H1 (cell line): ENCODE measurements around the gene C3orf49. TPM values are rescaled to one million over a fixed set of nuclear protein-coding genes. Genes with fewer than 3 reads are reported as not detected.

ENCODE experiments used
- CTCF ChIA-PET: fragments of 300-600 bp; sonication (Branson Sonifier 250); formaldehyde crosslinking; loops from one replicate; lab custom pipeline; 2021; ENCODE audit not compliant: partially characterized antibody; lab: Charles Lee
- POLR2A ChIA-PET: fragments of 300-600 bp; sonication (Branson Sonifier 250); formaldehyde crosslinking; loops from one replicate; lab custom pipeline; 2021; ENCODE audit warnings: inconsistent platforms; ENCODE audit not compliant: partially characterized antibody; lab: Charles Lee
- DNase-seq, 2 experiments: peaks; one replicate each; pipeline versions ENCODE4 v3.0.0 to v3.0.0-alpha.2; 2010 to 2022; ENCODE audit warnings: low spot score in 2 of 2, low read depth in 1 of 2, mixed read lengths in 1 of 2
- FAIRE-seq: peaks from 2 replicates; lab custom pipeline; 2011; peaks lifted over from hg19 to GRCh38; lab: Jason Lieb, UNC
- H2AFZ ChIP-seq: 2 replicates; pipeline ENCODE4 v1.8.1; 2012; ENCODE audit warnings: low read length, inconsistent platforms
- H2AK5ac ChIP-seq: 2 replicates; pipeline ENCODE4 v1.6.1; 2013; ENCODE audit warnings: low read depth, low read length
- H2BK120ac ChIP-seq: replicated peaks from 2 replicates; pipeline ENCODE3; 2013; ENCODE audit warnings: low read depth, low read length, inconsistent platforms
- H2BK12ac ChIP-seq: 2 replicates; pipeline ENCODE4 v1.6.1; 2013; ENCODE audit warnings: low read depth, low read length
- H2BK15ac ChIP-seq: 2 replicates; pipeline ENCODE4 v1.6.1; 2013; ENCODE audit warnings: low read length
- H2BK20ac ChIP-seq: 2 replicates; pipeline ENCODE4 v1.6.1; 2013; ENCODE audit warnings: low read length
- H2BK5ac ChIP-seq: 2 replicates; pipeline ENCODE4 v1.6.1; 2013; ENCODE audit warnings: low read depth, low read length
- H3K14ac ChIP-seq: 2 replicates; pipeline ENCODE4 v1.6.1; 2013; ENCODE audit warnings: inconsistent platforms; ENCODE audit not compliant: insufficient read length
- H3K18ac ChIP-seq: 2 replicates; pipeline ENCODE4 v1.6.1; 2013; ENCODE audit warnings: low read length; ENCODE audit errors: extremely low read depth
- H3K23ac ChIP-seq: 2 replicates; pipeline ENCODE4 v1.6.1; 2013; ENCODE audit warnings: inconsistent platforms; ENCODE audit not compliant: insufficient read length
- H3K23me2 ChIP-seq: 2 replicates; pipeline ENCODE4 v1.6.1; 2013; ENCODE audit warnings: low read depth, low read length
- H3K27ac ChIP-seq: 2 replicates; pipeline ENCODE4 v1.6.1; 2011; ENCODE audit warnings: low read depth, low read length, inconsistent platforms
- H3K27me3 ChIP-seq, 4 experiments: replicated peaks in 1 of 4; 1 replicate in 1 of 4; 2 replicates in 3 of 4; pipeline versions ENCODE4 v1.6.1 to v1.8.1; 2011 to 2013; ENCODE audit warnings: low read length in 3 of 4, mild to moderate bottlenecking in 3 of 4, inconsistent platforms in 2 of 4, mixed read lengths in 2 of 4, moderate library complexity in 1 of 4; ENCODE audit not compliant: control insufficient read depth in 3 of 4, insufficient read depth in 3 of 4; ENCODE audit errors: extremely low read depth in 1 of 4
- H3K36me3 ChIP-seq, 4 experiments: 2 replicates each; pipeline versions ENCODE4 v1.6.1 to v1.8.1; 2011 to 2013; ENCODE audit warnings: mild to moderate bottlenecking in 4 of 4, low read length in 3 of 4, moderate library complexity in 2 of 4, control low read depth in 1 of 4, inconsistent platforms in 1 of 4; ENCODE audit not compliant: insufficient read depth in 4 of 4, control insufficient read depth in 2 of 4
- H3K4ac ChIP-seq: replicated peaks from 2 replicates; pipeline ENCODE3; 2013; ENCODE audit warnings: low read length, low read depth, mixed read lengths, inconsistent platforms; ENCODE audit not compliant: insufficient read length
- H3K4me1 ChIP-seq, 4 experiments: replicated peaks in 1 of 4; 1 replicate in 1 of 4; 2 replicates in 3 of 4; pipeline versions ENCODE4 v1.6.1 to v1.8.1; 2011 to 2013; ENCODE audit warnings: low read length in 3 of 4, inconsistent platforms in 2 of 4, mixed read lengths in 1 of 4; ENCODE audit not compliant: insufficient read depth in 4 of 4, control insufficient read depth in 3 of 4
- H3K4me2 ChIP-seq, 2 experiments: 2 replicates each; pipeline versions ENCODE4 v1.6.1 to v1.8.1; 2011 to 2013; ENCODE audit warnings: low read depth in 2 of 2, low read length in 2 of 2, control low read depth in 1 of 2, inconsistent platforms in 1 of 2, mild to moderate bottlenecking in 1 of 2; ENCODE audit not compliant: insufficient read depth in 1 of 2
- H3K4me3 ChIP-seq, 4 experiments: fragments of 200-600, 300-600 bp in 1 of 4; sonication (generic), shearing (Covaris generic), sonication (Bioruptor Twin) in 1 of 4; 2 replicates each; pipeline versions ENCODE4 v1.5.1 to v1.8.1; 2011 to 2016; ENCODE audit warnings: low read length in 4 of 4, low read depth in 3 of 4, control low read depth in 2 of 4, inconsistent platforms in 2 of 4, mild to moderate bottlenecking in 2 of 4, mixed read lengths in 1 of 4, moderate library complexity in 1 of 4; ENCODE audit not compliant: insufficient read depth in 2 of 4; ENCODE audit errors: extremely low read depth in 1 of 4
- H3K56ac ChIP-seq: replicated peaks from 2 replicates; pipeline ENCODE3; 2013; ENCODE audit warnings: low read depth, mild to moderate bottlenecking, mixed read lengths, low read length, inconsistent platforms; ENCODE audit not compliant: insufficient read length
- H3K79me1 ChIP-seq: 2 replicates; pipeline ENCODE4 v1.6.1; 2013; ENCODE audit warnings: low read depth, low read length, control low read depth
- H3K79me2 ChIP-seq, 2 experiments: 2 replicates each; pipeline versions ENCODE4 v1.6.1 to v1.8.1; 2012 to 2013; ENCODE audit warnings: low read length in 2 of 2, mild to moderate bottlenecking in 2 of 2, inconsistent platforms in 1 of 2; ENCODE audit not compliant: insufficient read depth in 2 of 2, control insufficient read depth in 1 of 2
- H3K9ac ChIP-seq, 4 experiments: replicated peaks in 1 of 4; 1 replicate in 1 of 4; 2 replicates in 3 of 4; pipeline versions ENCODE4 v1.6.1 to v1.8.1; 2011 to 2013; ENCODE audit warnings: low read depth in 3 of 4, low read length in 3 of 4, control low read depth in 2 of 4, mild to moderate bottlenecking in 2 of 4, moderate library complexity in 2 of 4, inconsistent platforms in 1 of 4; ENCODE audit errors: extremely low read depth in 1 of 4
- H3K9me3 ChIP-seq, 2 experiments: 2 replicates each; pipeline versions ENCODE4 v1.6.1 to v1.8.1; 2012 to 2013; ENCODE audit warnings: mild to moderate bottlenecking in 2 of 2, moderate library complexity in 2 of 2, control low read depth in 1 of 2, inconsistent platforms in 1 of 2, low read depth in 1 of 2, low read length in 1 of 2, mixed read lengths in 1 of 2; ENCODE audit not compliant: insufficient read depth in 2 of 2
- H4K20me1 ChIP-seq, 2 experiments: replicated peaks in 1 of 2; 2 replicates each; pipeline versions ENCODE3 to v1.8.1; 2011 to 2013; ENCODE audit warnings: inconsistent platforms in 2 of 2, low read length in 2 of 2, mild to moderate bottlenecking in 1 of 2; ENCODE audit not compliant: insufficient read depth in 2 of 2, control insufficient read depth in 1 of 2
- H4K5ac ChIP-seq: 2 replicates; pipeline ENCODE4 v1.6.1; 2013; ENCODE audit warnings: low read length, low read depth, mixed read lengths, inconsistent platforms; ENCODE audit not compliant: insufficient read length
- H4K8ac ChIP-seq: 2 replicates; pipeline ENCODE4 v1.8.0; 2013; ENCODE audit warnings: mild to moderate bottlenecking, moderate library complexity, low read length, inconsistent platforms; ENCODE audit not compliant: insufficient read depth; ENCODE audit errors: extremely low read depth
- H4K91ac ChIP-seq: replicated peaks from 2 replicates; pipeline ENCODE3; 2013; ENCODE audit warnings: low read length, mixed read lengths, inconsistent platforms; ENCODE audit not compliant: insufficient read length
- EZH2 ChIP-seq: fragments of 200-600 bp; sonication (generic); IDR thresholded peaks from 2 replicates; pipeline ENCODE4 v1.7.1; 2012; ENCODE audit warnings: low read depth, mild to moderate bottlenecking, moderate library complexity, low read length, inconsistent platforms; ENCODE audit not compliant: severe bottlenecking
- HDAC6 ChIP-seq: IDR thresholded peaks from one replicate; pipeline ENCODE4 v1.7.1; 2012; ENCODE audit warnings: low read depth, mild to moderate bottlenecking, inconsistent platforms, low read length, moderate library complexity
- JUN ChIP-seq: IDR thresholded peaks from 2 replicates; pipeline ENCODE4 v1.6.1; 2011; ENCODE audit warnings: low read depth, mild to moderate bottlenecking, improper control_type of control experiment, low read length
- MAFK ChIP-seq: IDR thresholded peaks from 2 replicates; pipeline ENCODE4 v1.6.1; 2012; ENCODE audit warnings: low read depth, mild to moderate bottlenecking, improper control_type of control experiment, low read length
- NRF1 ChIP-seq: IDR thresholded peaks from 2 replicates; pipeline ENCODE4 v1.6.1; 2011; ENCODE audit warnings: mild to moderate bottlenecking, low read depth, low read length, improper control_type of control experiment
- RBBP5 ChIP-seq: IDR thresholded peaks from 2 replicates; pipeline ENCODE4 v1.7.1; 2012; ENCODE audit warnings: low read depth, mild to moderate bottlenecking, inconsistent platforms, low read length, moderate library complexity, borderline replicate concordance
- RXRA ChIP-seq: IDR thresholded peaks from 2 replicates; pipeline ENCODE4 v1.6.1; 2011; ENCODE audit warnings: low read depth, mild to moderate bottlenecking, low read length, moderate library complexity; ENCODE audit not compliant: insufficient read depth
- SAP30 ChIP-seq: fragments of 300-600 bp; sonication (generic); IDR thresholded peaks from 2 replicates; pipeline ENCODE4 v1.7.1; 2012; ENCODE audit warnings: low read length, moderate library complexity, mild to moderate bottlenecking, inconsistent platforms; ENCODE audit not compliant: insufficient read depth, insufficient replicate concordance
- SIX5 ChIP-seq: IDR thresholded peaks from 2 replicates; pipeline ENCODE4 v1.6.1; 2011; ENCODE audit warnings: mild to moderate bottlenecking, low read depth, low read length
- SP2 ChIP-seq: IDR thresholded peaks from 2 replicates; pipeline ENCODE4 v1.6.1; 2012; ENCODE audit warnings: mild to moderate bottlenecking, low read length, inconsistent platforms
- SP4 ChIP-seq: IDR thresholded peaks from 2 replicates; pipeline ENCODE4 v1.6.1; 2012; ENCODE audit warnings: low read length, inconsistent platforms
- TBP ChIP-seq: IDR thresholded peaks from 2 replicates; pipeline ENCODE4 v1.6.1; 2011; ENCODE audit warnings: low read depth, low read length, improper control_type of control experiment
- WGBS, 2 experiments: shearing (Covaris generic) in 1 of 2; methylation state at CpG; one replicate each; pipeline versions ENCODE4 v1.1.6 to v1.1.7; 2013 to 2015; ENCODE audit warnings: low lambda C conversion rate in 2 of 2, mixed read lengths in 2 of 2, inconsistent platforms in 1 of 2, low coverage in 1 of 2, missing lambda C conversion rate in 1 of 2; ENCODE audit not compliant: insufficient replicate concordance in 2 of 2, insufficient coverage in 1 of 2, insufficient read length in 1 of 2; ENCODE audit errors: extremely low coverage in 1 of 2, missing lambda C conversion rate in 1 of 2; 5-methylcytosine and 5-hydroxymethylcytosine counted together
- polyA plus RNA-seq, 7 experiments: library from polyadenylated mRNA; depleted of rRNA in 3 of 7; stranded (reverse) in 5 of 7; unstranded in 2 of 7; fragments of >200 nt in 5 of 7; fragments of 200-250 nt in 2 of 7; gene quantifications; 1 replicate in 5 of 7; 2 replicates in 1 of 7; 4 replicates in 1 of 7; pipeline versions ENCODE4 v1.2.1 to v1.2.3, GENCODE V29; 2011 to 2013; ENCODE audit warnings: missing spikeins in 2 of 7, mixed read lengths in 2 of 7
- total RNA-seq: library from RNA; stranded (reverse); fragmentation: NEBNext Ultra II Directional; extraction: Animal tissue kit (Norgen Biotek cat#: 25700); gene quantifications from 2 replicates; pipeline ENCODE4 v1.2.1, GENCODE V29; 2021
- TF ChIP-seq, protein P1 (sequence below): IDR thresholded peaks from 2 replicates; pipeline ENCODE4 v1.6.1; 2012; ENCODE audit warnings: low read length, inconsistent platforms

Gene C3orf49
- total and polyA plus RNA-seq, 2 of the 8 experiments (the other 6 are each of a cell fraction or from before 2014, with no cell fraction given), result not detected

DNA sequence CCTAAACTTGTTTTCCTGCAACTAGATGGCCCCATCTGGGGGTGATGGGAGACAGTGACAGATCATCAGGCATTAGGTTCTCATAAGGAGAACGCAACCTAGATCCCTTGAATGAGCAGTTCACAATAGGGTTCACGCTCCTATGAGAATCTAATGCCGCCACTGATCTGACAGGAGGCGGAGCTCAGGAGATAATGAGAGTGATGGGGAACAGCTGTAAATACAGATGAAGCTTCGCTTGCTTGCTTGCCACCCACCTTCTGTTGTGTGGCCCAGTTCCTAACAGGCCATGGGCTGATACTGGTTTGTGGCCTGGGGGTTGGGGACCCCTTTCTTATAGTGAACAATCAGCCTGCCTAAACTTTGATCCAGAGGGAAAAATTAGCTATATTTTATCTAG lies 15.2 kb upstream of the C3orf49 start:
- no peak overlapping the region for H2AFZ ChIP-seq
- no peak overlapping the region for H2BK20ac ChIP-seq
- no peaks in the 10 kb centered on the region for H3K79me2 ChIP-seq
- FAIRE-seq, result no peak
- ChIA-PET CTCF (interaction anchor here (0.8 to 1.8 kb wide), 4 partner anchors 142 to 452 kb away, joined by 3 read pairs; no protein-coding TSS in a partner anchor), POLR2A (no interaction called here)
- no peak overlapping the region for H4K91ac ChIP-seq
- no peak overlapping the region for H3K4me2 ChIP-seq
- 94% methylated on average over 5 of the region's 5 CpGs; no CpG with 5 or more reads in 1 of the 2 experiments for WGBS, 2 experiments
- H2BK5ac ChIP-seq, result no peak overlapping the region
- no peak for DNase-seq
- H3K23me2 ChIP-seq, result no peaks in the 10 kb centered on the region
- H3K14ac ChIP-seq, result no peak overlapping the region
- no peaks in the 10 kb centered on the region; a peak in 1 of 8 replicates for H3K36me3 ChIP-seq
- no peak overlapping the region for H2BK12ac ChIP-seq
- no peak overlapping the region for H4K8ac ChIP-seq
- no peaks in the 10 kb centered on the region for H3K4me1 ChIP-seq
- no peaks in the 10 kb centered on the region for H4K20me1 ChIP-seq
- H3K27ac ChIP-seq, result no peak overlapping the region
- H2BK120ac ChIP-seq, result no peak overlapping the region
- H3K9ac ChIP-seq, result no peak overlapping the region
- H3K23ac ChIP-seq, result no peak overlapping the region
- H3K27me3 ChIP-seq, result peaks cover 0 to 2% (median 0%) of the 10 kb centered on the region in 4 experiments; a peak in 2 of 7 replicates
- H3K56ac ChIP-seq, result no peak overlapping the region
- H4K5ac ChIP-seq, result no peak overlapping the region
- no peaks in the 10 kb centered on the region for H3K79me1 ChIP-seq
- peaks cover 0 to 6% of the 10 kb centered on the region in 2 experiments; a peak in 2 of 4 replicates for H3K9me3 ChIP-seq
- no peak overlapping the region for H3K4ac ChIP-seq
- H2BK15ac ChIP-seq, result no peak overlapping the region
- no peak overlapping the region for H3K4me3 ChIP-seq
- H2AK5ac ChIP-seq, result no peak overlapping the region
- H3K18ac ChIP-seq, result no peak overlapping the region
- TF ChIP-seq EZH2, result no peak
- no peak for TF ChIP-seq SAP30
- TF ChIP-seq, protein P1, sequence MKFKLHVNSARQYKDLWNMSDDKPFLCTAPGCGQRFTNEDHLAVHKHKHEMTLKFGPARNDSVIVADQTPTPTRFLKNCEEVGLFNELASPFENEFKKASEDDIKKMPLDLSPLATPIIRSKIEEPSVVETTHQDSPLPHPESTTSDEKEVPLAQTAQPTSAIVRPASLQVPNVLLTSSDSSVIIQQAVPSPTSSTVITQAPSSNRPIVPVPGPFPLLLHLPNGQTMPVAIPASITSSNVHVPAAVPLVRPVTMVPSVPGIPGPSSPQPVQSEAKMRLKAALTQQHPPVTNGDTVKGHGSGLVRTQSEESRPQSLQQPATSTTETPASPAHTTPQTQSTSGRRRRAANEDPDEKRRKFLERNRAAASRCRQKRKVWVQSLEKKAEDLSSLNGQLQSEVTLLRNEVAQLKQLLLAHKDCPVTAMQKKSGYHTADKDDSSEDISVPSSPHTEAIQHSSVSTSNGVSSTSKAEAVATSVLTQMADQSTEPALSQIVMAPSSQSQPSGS, result no peak
- no peak for TF ChIP-seq RBBP5
- no peak for TF ChIP-seq SP2
- no peak for TF ChIP-seq JUN
- TF ChIP-seq SIX5, result no peak
- no peak for TF ChIP-seq MAFK
- no peak for TF ChIP-seq NRF1
- TF ChIP-seq SP4, result no peak
- TF ChIP-seq RXRA, result no peak
- TF ChIP-seq TBP, result no peak
- no peak for TF ChIP-seq HDAC6
